GM21423 (cell line): ENCODE data around the gene RPRD2.
"Not testable (repeated sequence)": the region's sequence is repeated elsewhere in the genome, so short reads cannot be mapped to it uniquely, and the experiment has no call there.

Experiments
- ATAC-seq: cut with Tn5 transposase; IDR thresholded peaks from one replicate; pipeline ENCODE4 v1.9.1; 2021; ENCODE audit warnings: mild to moderate bottlenecking, moderate library complexity; ENCODE audit not compliant: unreplicated experiment

Gene RPRD2

DNA sequence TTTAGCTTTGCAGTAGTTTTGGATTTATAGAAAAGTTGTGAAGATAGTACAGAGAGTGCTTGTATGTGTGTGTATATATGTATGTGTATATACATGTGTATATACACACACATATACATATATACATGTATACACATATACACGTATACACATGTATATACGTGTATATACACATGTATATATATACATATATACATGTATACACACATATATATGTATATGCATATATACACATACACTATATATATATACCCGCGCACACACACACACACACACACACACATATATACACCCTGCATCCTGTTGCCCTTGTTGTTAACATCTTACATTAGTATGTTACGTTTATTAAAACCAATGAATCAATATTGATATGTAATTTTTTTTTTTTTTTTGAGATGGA is 24.3 kb downstream of the RPRD2 start:
- no peak for ATAC-seq

- ATAC-seq = no peak
Observed at GRCh38 chr1:150389650-150390049, 25.7 kb downstream of the RPRD2 start.

- ATAC-seq = no peak
Observed at GRCh38 chr1:150392627-150393026, 28.7 kb downstream of the RPRD2 start.

DNA sequence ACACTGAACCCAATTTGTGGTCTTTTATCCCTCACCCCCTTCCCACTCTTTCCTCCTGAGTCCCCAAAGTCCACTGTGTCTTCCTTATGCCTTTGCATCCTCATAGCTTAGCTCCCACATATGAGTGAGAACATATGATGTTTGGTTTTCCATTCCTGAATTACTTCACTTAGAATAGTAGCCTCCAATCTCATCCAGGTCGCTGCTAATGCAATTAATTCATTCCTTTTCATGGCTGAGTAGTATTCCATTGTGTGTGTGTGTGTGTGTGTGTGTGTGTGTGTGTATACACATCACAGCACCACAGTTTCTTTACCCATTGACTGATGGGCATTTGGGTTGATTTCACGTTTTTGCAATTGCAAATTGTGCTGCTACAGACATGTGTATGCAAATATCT is 31.2 kb downstream of the RPRD2 start:
- not testable (repeated sequence) for ATAC-seq

GRCh38 chr1:150397392-150398032 is 33.6 kb downstream of the RPRD2 start:
- no peak for ATAC-seq

DNA sequence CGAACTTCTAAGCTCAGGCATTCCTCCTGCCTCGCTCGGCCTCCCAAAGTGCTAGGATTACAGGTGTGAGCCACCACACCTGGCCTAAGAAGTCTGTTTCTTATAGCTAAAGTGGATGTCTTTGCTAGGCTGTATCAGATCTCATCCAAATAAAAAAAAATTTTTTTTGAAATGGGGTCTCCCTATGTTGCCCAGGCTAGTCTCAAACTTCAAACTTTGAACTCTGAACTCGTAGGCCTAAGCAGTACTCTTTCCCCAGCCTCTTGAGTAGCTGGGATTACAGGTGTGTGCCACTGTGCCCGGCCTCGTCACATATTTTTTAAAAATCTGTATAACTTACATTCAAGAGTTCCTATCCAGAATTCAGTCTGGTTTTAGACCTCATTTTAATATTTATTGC is 40.5 kb downstream of the RPRD2 start:
- no peak for ATAC-seq

GRCh38 chr1:150405660-150406059 is 41.7 kb downstream of the RPRD2 start:
- no peak for ATAC-seq

- ATAC-seq = no peak
Observed at GRCh38 chr1:150406483-150406882, 42.5 kb downstream of the RPRD2 start.

DNA sequence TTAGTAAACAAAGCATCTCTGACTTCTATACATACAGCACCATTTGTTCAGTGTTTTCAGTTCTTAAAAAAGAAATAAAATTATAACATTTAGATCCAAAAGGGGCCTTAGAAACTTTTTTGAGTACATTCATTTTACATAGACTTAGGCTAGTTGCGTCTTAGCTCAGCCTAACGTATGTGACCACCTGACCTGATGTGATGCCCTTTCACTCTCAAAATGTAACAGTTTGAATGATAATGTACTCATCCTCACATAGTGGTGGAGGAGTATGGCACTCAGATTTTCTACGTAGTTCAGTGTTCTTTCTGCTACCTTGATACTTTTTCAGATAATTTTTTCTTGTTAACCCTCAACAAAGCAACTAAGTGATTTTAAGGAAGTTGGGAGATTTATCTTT is 43.4 kb downstream of the RPRD2 start:
- ATAC-seq = no peak

DNA sequence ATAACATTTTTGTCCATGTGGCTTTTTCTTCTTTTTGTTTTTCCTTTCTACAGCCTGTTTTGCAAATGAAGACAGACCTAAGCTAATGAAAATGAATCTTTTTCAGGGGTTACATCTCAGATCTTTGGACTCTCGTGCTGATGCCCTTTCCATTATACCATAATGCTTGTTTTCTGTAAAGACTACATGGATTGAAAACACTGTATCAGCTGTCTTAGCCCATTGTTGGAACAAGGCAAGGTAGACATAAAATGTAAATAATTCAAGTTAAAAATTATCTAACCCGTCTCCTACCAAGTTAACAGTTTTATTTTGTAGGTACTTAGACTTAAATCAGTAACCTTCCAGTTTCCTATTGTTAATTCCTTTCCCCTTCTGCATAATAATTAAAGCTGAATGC is 44.9 kb downstream of the RPRD2 start:
- no peak for ATAC-seq

DNA sequence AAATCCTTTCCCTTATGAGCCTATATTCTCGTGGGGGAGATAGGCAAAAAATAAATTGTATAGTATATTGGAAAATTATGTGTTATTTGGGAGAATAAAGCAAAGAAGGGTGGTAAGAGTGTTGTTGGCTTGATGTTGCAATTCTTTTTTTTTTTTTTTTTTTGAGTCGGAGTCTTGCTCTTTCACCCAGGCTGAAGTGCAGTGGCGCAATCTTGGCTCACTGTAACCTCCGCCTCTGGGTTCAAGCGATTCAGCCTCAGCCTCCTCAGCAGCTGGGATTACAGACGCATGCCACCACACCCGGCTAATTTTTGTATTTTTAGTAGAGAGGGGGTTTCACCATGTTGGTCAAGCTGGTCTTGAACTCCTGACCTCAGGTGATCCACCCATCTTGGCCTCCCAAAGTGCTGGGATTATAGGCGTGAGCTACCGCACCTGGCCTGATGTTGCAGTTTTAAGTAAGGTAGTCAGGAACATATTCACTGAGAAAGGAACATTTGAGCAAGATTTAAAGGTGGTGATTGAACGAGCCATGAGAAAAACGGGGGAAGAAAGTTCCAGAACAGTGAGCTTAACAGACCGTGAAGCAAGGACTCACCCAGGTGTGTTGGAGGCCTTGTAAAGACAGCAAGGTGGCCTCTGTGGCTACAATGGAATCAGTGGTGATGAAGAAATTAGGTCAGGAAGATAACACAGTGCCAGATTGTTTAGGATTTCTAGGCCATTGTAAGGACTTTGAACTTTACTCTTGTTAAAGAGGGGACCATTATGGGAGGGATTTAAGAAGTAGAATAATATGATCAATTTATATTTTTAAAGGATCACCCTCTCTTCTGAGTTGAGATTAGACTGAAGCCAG is 45.8 kb downstream of the RPRD2 start:
- ATAC-seq = no peak

GRCh38 chr1:150410582-150411101 is 46.7 kb downstream of the RPRD2 start:
- no peak for ATAC-seq

DNA sequence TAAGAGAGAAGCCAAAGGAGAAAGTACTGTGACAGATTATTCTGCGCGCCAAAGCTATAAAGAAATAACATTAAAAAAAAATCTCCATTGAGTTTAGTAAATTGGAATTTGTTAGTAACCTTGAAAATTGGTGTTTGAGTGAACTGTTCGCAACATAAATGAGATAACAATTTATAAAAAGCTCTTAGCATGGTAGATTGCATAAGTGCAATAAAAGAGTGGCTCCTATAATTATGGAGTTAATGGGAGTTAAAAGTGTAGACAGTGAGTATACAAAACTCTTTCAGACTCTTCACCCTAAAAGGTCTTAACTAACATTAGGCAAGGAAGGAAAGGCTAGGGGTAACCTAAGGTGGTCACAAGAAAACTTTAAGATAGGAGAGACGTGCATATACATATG is 50.6 kb downstream of the RPRD2 start:
- no peak for ATAC-seq

DNA sequence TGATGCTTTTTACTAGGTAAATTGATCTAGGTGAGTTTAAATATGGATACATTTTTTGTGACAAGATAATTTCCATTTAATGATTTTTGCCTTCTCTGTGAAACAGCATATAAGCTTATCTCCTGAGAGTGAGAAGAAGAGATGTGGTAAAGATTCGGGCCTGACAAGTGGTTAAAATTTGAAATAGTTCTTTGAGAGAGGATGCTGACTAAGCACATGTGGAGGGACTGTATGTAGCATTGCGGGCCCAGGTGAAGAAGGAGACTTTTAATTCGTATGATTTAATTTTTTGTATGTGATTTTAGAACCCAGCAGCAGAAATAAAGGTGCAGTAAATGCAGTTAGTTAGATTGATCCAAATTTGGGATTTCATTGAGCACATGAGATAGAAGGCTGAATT is 51.9 kb downstream of the RPRD2 start:
- no peak for ATAC-seq

GRCh38 chr1:150420560-150421265 is 56.8 kb downstream of the RPRD2 start:
- no peak for ATAC-seq

- no peak for ATAC-seq
Observed at GRCh38 chr1:150422541-150422940, 58.6 kb downstream of the RPRD2 start.

DNA sequence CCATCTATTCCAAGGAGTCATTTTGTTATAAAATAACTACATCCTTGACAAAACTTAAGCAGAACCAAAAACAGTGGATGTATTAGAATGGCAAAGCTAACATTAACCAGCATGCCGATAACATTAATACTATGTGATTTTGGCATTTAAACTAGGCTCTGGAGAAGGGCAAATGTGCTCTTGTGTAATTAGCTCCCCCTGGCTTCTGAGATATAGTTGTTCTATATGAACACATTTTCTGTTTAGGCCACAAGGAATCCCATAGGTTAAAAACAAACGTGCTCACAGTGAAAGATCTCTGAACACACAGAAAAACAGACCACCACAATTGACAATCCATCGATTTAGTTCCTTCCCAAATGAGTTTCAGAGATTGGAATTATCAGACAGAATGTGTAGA is 65.9 kb downstream of the RPRD2 start:
- no peak for ATAC-seq

DNA sequence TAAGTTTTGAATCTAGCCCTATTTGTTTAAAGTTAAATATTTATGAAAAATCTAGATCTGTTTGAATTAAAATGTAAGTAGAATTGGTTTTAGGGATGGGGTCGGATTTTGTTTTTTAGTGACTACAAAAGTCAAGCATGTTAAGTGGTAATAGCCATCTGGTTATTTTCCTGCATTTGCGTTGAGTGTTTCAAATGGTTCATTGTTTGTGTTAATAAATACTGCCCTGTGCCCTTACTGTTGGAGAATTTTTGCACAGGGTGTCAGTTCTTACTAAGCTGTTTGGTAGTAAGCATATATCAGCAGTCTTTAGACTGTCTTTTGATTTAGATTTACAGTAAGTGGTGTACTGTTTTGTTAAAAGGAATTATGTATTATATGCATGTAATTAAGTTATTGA is 77.2 kb downstream of the RPRD2 start:
- ATAC-seq = no peak

DNA sequence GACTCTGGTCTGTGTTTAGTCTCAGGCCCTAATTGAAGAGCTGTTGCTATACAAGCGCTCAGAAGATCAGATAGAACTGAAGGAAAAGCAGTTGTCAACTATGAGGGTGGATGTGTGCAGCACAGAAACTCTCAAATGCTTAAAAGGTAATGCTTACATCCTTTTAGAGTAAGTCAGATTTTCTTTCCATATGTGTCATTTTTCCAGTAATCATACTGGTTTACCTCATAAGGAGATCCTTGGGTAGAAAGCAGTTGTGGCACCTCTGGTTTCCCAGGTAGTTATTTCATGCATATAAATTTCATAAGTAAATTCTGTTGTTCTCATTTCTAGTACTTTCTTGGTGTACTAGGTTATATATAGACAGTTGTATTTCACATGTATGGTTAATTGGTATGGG is 80.3 kb downstream of the RPRD2 start:
- ATAC-seq = no peak

DNA sequence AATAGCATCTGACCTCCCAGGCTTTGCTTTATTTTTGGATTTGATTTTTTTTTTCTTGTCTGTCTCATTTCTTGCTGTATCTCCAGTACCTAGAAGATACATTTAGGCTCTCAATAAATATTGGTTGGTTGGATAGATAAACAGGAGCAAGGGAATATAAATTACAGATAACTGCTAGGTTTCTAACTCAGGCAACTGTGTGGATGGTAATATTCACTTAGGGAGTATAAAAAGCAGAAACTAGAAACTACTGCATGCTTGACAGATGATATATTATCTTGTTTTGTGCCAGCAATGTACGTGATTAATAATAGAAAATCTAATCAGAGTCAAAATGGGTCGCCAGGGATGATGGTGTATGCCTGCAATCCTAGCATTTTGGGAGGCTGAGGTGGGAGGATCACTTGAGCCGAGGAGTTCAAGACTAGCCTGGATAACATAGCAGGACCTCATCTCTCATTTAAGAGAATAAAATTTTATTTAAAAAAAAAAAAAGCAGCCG is 92.2 kb downstream of the RPRD2 start:
- ATAC-seq = no peak

- no peak for ATAC-seq
Observed at GRCh38 chr1:150464422-150464826, 100.5 kb downstream of the RPRD2 start.
